ENCODE results near the gene KCNB1.

Gene KCNB1

DNA sequence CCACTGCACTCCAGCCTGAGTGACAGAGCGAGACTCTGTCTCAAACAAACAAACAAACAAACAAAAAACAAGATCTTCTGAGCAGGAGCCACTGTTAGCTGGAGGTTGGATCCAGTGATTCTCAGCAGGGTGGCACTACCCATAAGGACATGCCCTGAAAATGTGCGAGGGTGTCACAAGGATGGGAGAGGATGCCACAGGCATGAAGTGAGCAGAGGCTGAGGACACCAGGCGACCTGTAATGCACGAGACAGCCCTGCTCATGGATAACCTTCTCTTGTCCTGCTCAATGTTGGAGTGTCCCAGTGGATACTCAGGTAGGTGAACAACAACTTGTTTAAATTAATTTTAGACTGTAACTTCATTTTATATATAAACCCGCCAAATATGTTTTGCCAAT lies 76.8 kb downstream of the KCNB1 start:
- no peak for DNase-seq

DNA sequence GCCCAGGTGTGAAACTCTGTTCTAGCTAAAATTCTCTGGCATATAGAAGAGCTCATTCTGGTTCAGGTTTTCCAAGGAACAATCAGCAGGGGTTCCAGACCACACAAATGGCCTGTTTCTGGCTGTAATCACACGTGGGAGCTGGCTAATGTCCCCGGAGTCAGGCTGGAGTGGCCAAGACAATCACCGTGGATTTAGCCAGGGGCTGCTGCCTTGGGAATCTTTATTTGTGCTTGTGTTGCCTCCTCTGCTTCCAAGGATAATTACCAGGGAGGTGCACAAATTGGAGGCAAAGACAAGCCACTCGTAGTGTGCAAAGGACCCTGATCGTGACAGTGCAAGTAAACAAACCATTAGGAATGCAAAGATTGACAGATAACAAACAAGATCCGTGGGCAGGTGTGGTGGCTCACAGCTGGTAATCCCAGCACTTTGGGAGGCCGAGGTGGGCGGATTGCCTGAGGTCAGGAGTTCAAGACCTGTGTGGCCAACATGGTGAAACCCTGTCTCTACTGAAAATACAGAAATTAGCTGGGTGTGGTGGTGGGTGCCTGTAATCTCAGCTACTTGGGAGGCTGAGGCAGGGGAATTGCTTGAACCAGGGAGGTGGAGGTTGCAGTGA lies 77.3 kb downstream of the KCNB1 start:
- DNase-seq = no peak

GRCh38 chr20:49404461-49404860 lies 78.0 kb downstream of the KCNB1 start:
- DNase-seq = no peak

DNA sequence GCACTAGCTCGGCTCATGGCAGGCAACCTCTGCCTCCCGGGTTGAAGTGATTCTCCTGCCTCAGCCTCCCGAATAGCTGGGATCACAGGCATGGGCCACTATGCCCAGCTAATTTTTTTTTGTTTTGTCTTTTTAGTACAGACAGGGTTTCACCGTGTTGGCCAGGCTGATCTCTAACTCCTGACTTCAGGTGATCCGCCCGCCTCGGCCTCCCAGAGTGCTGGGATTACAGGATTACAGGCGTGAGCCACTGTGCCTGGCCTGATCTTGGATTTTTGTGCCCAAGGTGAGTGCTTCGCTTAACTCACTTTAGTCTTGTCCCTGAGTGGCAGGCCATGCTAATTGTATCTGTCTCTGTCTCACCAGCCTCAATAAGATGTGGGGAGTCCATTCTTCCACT lies 78.6 kb downstream of the KCNB1 start:
- no peak for DNase-seq

- DNase-seq = no peak
These were observed 79.5 kb downstream of the KCNB1 start for GRCh38 chr20:49403012-49403411.

DNA sequence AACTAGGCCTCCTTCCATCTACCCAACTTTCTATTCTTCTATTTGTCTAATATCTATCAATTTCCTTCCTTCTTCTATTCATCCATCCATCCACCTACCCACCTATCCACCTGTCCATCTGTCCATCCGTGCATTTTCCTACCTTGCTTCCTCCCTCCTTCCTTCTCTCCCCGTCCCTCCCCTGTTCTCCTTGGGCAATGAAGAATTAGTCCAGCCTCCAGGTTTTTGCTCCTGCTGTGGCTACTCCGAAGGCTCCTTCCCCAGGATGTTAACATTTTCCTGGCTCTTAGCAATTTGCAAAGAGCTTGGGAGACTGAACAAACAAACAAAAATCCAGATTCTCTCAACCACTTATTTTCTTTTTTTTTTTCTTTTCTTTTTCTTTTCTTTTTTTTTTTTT lies 81.6 kb downstream of the KCNB1 start:
- DNase-seq = peak; percentile 37

DNA sequence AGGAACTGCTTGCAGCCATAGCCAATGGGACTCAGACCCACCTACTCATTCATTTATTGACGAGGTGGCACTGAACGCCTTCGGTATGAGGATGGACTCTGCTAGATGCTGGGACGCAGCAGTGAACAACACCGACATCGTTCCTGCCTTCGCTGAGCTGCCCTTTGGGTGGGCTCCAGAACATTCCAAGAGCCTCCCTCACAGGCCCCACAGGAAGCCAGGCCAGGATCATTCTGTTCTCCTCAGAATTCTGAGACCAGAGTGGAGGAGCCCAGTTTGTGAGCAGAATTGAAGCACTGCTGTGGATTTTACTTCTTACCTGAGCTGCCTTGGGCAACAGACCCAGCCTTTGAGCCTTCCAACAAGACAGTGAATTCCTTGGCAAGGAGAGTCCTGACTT lies 82.1 kb downstream of the KCNB1 start:
- DNase-seq = peak; percentile 41

DNA sequence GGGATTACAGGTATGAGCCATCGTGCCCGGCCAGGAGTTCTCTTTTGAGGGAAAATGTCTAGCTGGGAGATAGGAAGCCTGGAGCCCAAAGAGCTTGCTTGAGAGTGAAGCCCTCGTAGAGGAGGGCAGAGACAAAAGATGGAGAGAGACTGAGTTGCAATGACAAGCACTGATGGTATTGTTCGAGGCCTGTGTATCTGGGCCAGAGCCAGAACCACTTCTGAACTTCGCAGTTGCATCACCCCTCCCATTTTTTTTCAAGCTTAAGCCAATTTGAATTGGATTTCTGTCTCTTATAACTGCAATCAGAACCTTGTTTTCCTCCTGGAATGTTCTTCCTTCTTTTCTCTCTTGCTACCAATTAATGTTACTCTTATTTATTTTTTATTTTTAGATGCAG lies 83.1 kb downstream of the KCNB1 start:
- no peak for DNase-seq

DNA sequence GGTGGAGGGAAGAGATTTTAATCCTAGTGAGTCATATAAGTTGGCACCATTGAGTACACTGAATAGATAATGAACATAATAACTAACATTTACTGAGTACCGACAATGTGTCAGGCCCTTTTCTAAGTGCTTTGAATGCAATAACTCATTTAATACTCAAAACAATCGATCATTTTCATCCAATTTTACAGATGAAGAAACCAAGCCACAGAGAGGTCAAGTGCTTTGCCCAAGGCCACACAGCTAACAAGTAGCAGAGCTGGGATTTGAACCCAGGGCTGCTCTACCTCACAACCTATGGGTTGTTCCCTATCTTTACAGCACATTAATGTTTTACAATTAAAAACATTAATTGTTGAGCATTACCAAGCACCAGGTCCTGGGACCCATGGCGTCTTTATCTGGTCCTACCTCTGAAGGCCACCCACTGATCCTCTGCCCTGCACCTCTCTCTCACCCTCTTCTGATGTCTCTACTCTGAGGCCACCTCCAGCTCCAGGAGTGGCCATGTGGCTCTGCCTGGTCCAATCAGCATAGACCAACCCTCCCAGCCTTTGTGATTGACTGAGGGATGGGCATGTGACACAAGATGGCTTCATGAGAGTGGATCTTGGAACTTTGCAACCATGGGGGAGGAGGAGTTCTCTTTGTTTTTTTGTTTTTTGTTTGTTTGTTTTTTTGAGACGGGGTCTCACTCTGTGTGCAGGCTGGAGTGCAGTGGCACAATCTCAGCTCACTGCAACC lies 83.9 kb downstream of the KCNB1 start:
- no peak for DNase-seq

DNA sequence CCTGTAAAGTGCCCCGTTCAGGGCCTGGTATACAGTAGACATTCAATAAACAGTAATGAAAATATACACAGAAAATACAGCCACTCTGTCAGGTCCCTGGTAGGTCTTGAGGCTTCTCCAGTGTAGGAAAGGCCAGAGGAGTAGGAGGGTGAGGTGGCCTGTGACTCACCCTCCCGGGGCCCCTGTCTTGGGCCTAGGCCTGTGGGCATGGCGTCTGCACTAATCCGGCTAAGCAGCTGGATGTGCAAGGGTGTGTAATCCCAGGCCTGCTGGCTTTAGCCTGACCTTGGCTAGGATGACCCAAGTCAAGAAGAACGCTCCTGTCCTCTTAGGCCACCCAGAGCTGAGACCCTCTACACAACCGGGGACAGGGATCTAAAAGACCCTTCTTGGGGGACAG lies 84.9 kb downstream of the KCNB1 start:
- DNase-seq = no peak

GRCh38 chr20:49396230-49396629 lies 86.2 kb downstream of the KCNB1 start:
- DNase-seq = no peak

DNA sequence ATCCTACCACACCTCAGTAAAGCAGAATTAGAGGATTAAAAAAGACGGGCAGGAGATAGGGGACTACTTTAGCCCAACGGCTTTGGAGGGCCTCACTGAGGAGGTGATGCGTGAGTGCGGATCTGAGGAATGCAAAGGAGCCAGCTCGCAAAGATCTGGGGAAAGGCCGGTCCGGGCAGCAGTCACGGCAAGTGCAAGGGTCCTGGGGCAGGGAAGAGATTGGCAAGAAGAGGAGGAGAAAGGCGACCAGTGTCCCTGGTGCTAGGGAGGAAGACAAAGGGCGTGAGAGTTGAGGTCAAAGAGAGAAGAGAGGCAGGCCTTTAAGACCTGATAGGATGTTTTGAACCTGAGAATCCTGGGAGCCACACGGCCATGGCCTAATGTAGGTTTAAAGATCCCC lies 86.8 kb downstream of the KCNB1 start:
- no peak for DNase-seq

DNA sequence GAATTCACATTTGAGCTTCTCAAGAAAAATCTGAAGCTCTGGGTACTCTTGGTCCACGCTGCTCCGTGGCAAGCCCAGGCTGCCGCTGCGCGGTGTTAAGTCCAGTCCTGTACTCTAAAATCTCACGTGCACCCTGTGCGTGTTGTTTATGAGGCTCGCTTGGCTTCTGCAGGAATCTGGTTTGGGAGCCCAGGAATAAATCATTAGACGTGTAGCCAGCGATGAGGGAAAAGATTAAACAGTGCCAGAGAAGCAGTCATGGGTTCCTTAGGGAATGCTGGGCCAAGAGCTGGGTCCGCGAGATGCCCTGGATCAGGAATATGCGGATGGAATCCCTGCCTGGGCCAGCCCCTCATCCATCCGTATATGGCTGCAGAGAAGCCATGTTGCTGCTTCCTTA lies 87.3 kb downstream of the KCNB1 start:
- peak; percentile 37 for DNase-seq

DNA sequence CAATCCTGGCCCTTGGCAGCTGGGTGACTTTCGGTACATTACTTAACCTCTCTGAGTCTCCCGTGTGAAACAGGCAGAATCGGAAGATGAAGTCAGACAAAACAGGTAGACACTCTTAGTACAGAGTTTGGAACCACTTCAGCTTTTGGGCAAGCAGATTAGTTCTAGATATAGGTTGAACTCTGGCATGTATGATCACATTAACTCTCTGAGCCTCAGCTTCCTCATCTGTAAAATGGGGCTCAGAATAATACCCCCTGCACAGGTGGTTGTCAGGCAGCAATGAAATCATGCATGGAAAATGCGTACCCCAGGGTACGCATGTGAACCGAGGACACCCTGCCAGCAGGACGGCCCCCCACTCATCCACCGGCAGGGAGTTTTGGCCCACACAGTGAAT lies 87.7 kb downstream of the KCNB1 start:
- no peak for DNase-seq

DNA sequence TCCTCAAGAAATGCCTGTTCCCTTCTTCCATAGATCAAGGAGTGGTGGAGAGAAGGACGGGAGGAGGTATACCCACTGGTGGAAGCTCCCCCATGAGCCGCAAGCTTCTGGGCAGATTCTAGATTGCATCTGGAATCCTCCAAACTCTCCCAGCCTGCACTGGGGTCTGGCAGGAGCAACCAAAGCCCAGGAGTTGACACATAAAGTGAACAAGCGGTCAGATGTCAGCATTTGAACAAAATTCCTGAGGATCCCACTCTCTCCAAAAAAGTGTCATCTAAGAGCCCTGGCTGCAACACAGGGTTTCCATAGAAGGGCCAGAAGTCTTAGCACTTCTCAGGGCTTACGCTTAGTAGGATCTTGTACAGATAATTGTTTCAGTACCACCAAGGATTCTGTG lies 88.2 kb downstream of the KCNB1 start:
- no peak for DNase-seq

GRCh38 chr20:49393803-49394202 lies 88.7 kb downstream of the KCNB1 start:
- no peak for DNase-seq

DNA sequence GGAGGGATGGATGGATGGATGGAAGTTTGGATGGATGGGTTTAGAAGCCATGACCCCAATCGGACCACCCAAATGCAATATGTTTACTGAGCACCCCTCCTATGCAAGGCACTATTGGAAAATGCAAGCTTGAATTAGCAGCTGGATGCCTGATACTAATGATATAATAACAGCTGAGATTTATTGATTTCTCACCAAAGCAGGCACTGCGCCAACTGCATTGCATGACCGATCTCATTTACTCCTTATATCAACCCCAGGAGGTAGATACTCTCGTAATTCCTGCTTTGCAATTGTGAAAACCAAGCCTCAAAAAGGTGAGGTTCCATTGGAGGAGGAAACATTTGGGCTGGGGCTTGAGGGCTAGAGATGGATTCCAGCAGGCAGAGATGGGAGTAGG lies 89.7 kb downstream of the KCNB1 start:
- no peak for DNase-seq

- DNase-seq = no peak
These were observed 90.8 kb downstream of the KCNB1 start for GRCh38 chr20:49391404-49392245.

GRCh38 chr20:49389854-49390253 lies 92.6 kb downstream of the KCNB1 start:
- no peak for DNase-seq

DNA sequence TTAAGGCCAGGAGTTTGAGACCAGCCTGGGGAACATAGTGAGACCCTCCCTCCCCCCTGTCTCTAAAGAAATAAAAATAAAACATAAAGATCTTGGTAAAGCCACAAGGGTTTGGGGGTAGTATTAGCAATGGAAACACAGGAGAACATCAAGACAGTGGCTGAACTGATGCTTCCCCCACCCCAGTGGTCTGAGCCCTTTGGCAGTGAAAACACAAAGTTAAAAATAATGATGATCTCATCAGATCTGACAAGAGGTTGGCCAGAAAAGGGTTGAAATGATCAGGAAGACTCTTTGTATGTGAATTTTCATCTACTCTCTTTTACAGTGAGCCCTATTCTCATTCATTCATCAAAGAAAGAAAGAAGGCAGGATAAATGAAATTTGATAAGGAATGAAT lies 93.7 kb downstream of the KCNB1 start:
- no peak for DNase-seq

- DNase-seq = no peak
These were observed 94.9 kb downstream of the KCNB1 start for GRCh38 chr20:49387581-49387939.

DNA sequence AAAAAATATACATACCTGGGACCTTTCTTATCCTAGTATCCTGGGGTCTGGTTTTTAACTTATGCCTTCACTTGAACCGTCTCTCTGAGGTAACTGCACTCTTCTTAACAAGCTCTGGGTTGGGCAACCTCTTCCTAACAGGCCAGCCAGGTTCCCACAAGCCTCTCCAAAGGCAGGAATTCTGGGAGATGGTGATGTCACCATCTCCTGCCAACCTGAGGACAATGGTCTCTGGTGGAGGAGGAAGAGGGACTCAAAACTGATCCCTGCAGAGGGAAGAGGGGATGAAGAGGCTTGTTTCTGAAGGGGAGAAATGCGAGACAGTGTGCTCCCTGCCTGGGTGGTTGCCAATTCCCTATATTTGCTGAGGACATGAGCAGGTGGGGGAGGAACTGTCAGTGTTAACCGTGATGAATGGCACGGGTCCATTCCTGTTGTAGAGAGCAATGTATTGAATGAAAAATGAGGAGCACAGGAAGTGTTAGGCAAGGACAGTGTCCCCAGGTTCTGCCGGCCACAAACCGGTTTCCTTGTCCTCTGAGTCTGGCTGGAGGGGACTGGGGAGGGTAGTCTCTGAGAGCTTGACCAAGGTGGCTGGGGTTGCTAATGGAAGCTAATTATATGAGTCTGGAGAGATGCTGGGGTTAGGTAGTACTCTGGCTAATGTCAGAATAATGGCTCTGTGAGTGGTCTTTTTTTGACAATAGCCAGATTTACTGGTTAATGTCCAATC lies 95.5 kb downstream of the KCNB1 start:
- DNase-seq = no peak

DNA sequence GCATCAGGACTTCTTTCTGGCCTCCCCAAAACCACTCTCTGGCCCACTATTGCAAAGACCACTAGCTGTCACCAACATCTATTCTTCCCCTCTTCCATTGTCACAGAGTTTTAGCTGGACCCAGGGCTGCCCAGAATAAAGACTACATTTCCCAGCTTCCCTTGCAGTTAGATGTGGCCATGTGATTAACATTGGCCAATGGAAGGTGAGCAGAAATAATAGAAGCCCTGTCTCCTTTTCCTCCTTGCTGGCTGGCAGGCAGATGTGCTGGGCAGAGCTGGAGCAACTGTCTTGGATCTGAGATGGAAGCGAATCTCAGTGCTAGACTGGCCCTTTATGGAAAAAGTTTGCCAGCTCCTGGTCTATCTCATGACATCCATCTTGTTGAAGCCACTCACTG lies 97.0 kb downstream of the KCNB1 start:
- DNase-seq = no peak

All from femur (tissue), 1 donor.